HG02610 (cell line): ENCODE results near the gene PCSK7.

ENCODE experiments used
- ATAC-seq: cut with Tn5 transposase; IDR thresholded peaks from one replicate; pipeline ENCODE4 v1.9.1; 2021; ENCODE audit warnings: mild to moderate bottlenecking, moderate library complexity; ENCODE audit not compliant: unreplicated experiment

The PCSK7 gene

DNA sequence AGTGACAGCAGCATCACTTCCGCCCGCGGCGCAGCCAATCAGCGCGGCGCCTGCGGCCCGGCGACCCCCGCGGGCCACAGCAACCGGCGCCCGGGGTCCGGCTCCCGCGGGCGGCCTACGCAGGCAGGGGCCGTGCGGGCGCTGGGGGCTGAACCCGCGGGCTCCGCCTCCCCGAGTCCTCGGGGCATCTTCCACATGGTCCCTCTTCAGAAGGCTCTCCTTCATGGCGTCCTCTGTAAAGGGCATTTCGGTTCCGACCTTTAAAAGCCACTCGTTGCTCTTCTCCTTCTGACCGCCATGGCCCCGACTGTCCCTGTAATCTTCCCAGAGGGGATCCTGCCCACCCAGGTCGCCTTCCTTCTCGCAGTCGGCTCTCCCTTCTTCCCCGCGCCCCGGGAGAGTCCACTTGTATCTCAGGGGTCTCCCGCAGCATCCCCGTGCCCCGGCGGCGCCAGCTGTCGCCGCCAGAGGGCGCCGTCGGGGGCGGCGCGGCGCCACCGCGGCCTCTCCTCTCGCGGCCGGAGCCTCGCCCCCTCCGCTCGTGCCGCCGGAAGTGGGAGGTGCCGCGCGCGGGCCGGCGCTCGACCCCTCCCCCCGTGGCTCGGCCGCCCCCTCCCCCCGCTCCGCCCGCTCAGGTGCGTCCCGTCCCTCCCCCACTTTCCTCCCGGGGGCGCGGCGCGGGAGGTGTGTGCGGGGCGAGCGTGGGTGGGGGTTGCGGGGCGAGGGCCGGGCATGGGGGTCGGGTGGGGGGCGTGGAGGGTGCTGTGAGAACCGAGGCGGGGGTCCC lies 412 bp upstream of the PCSK7 start, which contains the start of gene RNF214:
Gene RNF214 (plus strand): TSS at position 580 of the 787 bp plus-strand sequence. CDS start 1,602 bp downstream, outside the sequence.
- peak; percentile 65 for ATAC-seq

DNA sequence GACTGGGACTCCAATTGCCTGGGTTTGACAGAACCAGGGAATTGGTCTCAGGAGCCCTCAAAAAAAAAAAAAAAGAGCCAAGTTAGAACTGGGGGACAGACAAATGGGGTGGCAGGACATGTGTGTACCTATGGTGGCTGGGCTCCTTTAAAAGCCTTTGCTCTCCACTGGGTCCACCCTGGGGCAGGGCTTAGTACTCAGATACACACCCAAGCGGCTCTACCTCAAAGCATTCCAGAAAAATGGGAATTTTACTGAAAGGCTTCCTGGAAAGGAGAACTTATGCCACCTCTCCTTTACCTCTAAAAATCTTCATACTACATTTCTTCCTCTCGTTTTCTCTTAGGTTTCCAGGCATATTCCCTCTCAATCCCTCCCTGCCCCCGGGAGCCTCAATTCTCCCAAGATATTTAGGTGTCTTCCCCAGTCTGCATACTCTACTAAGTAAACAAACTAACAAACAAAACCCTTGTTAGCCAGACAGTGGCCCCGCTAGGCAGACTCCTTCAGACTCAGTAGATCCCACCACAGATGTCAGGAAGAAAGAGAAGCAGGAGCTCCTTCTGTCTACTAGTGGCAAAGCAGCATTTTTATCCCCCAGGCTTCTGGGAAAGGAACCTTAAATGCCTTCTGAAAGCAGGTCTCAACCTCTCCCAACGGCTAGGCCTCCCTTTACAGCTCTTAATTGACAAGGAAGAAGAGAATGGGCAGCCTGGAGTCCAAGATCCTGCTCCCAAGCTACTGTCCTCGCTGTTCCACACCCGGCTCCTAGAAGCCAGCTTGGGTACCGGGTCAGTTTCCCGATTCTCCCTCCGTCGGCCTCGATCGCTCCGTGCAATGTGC lies 653 bp downstream of the PCSK7 start:
- ATAC-seq, result no peak

DNA sequence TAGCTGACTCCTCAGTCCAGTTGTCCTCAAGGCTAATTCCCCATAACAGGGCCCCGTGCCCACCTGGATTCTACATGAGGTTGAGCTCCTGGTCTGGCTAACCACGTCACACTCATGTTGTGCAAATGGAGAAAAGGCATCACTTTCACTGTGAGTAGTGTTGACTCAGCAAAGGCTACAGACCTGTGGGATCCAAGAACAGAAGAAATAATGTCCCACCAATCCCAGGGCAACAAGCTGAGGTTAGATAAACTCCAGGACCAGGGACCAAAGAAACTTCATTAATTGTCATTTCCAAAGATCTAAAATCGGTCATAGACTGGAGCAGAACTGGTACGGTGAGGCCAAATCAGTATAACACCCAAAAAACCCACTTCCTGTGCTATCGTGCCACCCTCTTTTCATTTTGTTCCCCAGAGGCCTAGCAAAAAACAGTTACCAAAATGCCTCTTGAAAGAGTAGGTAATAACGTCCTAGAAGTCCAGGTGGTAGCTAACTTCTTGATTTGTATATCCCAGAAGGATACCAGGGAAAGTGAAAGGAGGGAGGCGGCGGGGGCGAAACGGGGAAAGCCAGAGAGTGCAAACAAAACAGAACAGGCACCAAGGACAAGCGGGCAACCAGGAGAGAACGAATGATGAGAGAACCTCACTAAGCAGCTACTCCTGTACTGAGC lies 1.4 kb downstream of the PCSK7 start:
- peak; percentile 34 for ATAC-seq

DNA sequence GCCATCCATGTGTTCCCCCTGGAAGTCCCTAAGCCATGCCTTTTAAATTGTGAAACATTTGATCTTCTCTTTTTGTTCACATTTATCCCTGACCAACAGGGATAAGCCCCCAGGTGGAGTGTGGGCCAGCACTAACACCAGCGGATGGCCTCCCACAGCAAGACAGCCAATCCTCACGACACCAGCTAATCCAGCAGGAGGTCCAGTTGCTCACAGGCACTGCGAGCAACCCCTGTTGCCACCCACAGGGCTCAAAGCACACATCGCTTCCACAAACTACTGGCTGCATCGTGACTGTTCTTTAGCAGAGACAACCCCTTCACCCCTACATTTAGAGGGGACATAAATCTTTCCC lies 2.0 kb downstream of the PCSK7 start:
- ATAC-seq, result no peak

DNA sequence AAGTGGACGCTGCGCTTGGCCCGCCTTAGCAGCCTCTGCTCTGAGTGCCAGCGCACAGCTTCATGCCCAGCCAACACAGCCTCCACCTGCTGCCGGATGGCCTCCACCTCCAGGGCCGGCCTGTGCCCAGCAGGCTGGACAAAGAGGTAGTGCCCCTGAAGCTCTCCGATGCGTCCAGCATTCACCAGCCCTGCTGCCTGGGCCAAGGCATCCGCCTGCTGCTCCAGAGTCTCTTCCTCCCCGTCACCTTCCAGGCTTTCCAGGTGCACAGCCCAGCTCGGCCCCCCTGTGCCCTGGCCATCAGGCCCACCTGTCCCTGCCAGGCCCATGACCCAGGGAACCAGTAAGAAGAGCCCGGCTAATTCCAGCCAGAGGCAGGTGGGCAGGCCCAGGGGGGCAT lies 2.5 kb downstream of the PCSK7 start:
- ATAC-seq, result no peak

DNA sequence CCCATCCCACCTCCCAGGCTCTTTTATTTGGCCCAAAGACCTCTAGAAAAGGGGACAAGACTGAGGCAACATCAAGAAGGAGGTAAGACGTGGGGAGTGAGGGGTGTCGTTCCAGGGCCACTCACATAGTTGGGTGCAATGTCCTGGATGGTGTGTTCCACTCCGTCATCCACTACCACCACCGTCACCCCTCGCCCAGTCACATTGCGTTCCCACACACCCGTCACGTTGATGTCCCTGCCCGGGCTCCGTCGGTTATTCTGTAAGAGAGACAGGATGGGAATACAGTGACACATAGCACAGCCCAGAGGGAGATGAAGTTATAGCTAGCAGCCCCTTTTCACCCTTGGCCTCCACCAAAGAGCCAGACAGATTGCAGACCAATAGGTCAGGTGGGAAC lies 3.8 kb downstream of the PCSK7 start:
- ATAC-seq, result no peak

DNA sequence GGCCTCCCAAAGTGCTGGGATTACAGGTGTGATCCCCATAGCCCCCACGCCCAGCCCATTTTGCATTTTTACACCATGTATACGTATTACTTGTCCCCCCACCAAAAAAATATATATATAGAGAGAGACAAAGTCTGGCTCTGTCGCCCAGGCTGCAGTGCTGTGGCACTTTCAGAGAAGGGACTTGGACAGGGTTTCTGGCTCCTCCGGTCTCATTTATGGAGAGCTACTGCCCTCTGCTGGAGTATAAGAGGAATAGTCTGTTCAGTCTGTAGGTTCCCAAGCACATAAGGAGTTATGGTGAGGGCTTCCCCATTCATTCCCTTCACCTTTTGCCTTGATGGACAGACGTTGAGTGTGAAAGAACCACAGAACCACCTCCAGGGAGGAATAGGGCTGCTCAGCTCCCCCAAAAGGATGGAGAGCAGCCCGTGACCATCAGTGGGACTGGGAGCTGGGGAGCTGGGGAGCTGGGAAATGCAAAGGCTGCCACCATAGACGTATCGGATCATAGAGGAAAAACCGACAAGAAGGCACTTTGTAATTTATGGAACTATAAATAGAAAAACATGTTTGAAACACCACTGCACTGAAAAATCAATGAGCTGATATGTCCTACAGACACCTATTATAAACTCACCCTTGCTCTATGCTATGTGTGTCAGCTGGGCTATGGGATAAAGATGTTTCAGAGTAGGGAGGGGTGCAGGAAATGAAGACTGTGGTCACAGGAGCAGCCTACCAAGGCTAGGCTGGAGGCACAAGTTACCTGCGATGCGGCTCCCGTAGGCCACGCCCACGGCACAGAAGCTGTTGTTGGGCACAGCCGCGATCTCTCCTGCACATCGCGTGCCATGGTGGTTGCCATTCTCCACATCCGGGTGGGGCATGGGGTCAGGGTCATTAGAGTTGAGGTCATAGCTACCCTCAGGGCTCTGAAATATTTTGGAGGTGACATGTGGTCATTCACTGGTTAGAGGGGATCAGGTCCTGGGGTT lies 5.2 kb downstream of the PCSK7 start:
- no peak for ATAC-seq

DNA sequence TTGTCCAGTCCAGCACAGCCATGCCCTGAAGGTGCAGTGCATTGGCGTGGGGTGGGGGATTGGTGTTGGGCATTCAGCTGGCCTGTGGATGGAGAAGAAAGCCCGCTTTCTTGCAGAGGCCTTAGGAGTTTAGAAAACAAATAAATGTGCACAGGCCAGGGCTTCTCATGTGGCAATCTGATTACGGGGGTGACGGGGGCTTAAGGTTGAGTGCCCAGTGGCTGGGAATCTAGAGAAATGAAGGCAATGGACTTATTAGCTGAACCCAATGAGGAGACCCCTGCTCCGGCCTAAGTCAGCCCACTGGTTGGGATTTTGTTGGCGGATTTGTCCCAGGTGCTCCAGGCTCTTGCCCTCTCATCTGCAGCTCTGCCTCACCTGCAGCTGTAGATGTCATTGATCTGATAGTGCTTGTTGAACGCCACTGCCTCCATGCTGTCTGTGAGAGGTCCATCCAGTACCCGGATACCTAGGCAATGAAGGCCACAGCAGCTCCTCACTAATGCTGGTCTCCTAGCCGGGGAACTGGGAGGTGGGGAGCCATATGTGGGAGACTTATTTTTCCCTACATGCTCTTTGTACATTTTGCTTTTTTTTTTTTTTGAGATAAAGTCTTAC lies 6.2 kb downstream of the PCSK7 start:
- no peak for ATAC-seq

DNA sequence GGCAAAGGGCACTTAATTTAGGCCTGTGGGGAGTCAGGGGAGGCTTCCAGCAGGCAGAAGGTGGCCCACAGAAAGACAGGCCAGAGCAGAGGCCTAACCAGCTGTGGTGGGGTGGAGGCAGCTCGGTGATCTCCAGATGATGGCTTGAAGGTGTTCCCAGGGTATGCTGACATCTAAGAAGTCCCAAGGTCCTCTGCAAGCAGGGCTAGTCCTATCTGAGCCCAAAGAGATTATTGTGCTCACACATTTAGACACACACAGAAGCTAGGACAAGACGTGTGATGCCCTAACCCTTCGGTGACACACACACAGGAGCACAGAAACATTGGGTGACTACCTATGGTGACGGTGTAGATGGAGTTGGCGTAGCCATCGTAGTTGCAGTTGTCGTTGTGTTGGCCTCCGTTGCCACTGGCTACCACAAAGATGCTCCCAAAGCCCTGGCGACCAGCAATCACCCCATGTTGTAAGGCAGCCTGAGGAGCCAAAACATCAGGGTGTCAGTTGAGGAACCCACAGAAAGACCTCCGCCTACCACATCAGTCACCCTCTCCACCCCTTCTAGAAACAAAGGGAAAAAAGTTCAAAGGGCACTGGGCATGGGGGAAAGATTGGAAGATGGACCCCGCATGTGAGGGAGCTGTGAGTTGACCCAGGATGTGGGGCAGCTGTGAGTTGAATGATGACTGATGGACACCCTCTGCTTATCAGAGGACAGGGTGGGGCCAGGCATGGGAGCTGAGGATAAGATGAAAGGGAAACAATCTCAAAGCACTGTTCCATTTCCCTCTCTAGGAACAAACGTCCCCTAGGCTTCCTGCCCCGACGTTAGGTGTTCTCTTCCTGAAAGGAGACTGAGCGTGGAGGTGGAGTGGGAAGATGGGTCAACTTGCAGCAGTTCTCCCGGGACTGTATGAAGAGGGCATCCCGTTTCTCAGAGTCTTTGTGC lies 7.9 kb downstream of the PCSK7 start:
- ATAC-seq, result no peak

DNA sequence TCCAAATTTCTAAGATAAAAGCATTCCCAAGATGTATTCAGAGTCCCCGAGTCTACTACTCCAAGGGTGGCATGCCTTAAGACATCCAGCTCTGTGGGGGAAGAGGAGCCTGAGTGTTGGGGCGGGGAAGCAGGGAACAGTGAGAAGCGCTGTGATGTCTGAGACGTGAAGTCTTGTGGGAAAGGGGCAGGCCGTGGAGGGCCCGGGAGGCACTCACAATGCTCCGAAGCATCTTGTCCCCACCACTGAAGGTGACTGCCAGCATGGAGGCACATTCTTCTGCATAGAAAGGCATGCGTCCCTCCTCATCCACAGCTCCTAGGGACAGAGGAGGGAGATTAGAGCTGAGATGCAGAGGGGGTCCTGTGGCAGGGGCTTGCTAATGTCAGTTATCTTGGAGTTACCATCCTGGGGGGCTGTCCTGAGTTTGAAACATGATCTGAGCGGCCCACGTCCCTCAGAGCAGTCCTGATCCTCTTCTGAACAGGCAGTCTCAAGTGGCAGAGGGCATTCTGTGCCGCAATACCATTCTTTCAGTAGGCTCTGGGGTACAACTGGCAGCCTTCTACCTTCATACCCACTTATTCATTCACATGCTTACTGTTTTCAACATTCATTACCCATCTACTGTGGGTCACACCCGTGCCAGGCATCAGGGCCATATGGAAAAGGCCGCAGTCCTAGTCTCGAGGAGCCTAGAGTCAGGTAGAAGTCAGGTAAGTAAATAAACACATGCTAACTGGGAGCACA lies 8.7 kb downstream of the PCSK7 start:
- no peak for ATAC-seq

DNA sequence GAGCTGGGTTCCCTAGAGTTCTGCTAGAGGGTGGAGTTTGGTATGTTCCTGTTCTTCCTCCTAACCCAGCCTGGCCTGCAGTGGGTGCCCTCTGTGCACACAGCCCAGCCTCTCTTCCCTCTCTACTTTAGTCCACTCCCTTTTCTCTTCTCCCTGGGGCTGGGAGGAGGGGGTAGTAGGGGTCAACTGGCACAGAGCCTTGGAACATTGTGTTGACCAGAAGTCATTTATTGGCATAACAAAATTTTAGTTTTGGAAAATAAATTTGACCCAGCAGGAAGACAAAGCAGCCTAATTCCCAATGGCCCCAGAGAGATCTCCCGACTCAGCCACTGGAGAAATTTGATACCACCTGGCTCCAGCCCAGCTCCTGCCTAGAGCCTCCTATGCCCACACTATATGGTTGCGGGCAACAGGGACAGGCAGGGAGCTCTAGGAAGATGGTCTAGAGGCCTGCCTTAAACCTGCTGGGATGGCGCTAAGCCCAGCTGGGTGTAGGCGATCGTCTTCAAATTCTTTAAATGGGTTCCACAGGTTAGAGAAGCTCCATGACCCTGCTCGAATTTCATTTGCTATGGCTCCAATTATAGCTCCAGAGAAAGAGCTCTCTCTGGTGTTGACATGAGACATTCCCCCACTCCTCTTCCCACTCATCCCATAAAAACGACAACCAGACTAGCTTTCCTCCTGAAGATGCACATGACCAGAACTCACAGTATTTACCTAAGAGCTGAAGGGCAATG lies 9.9 kb downstream of the PCSK7 start:
- no peak for ATAC-seq

DNA sequence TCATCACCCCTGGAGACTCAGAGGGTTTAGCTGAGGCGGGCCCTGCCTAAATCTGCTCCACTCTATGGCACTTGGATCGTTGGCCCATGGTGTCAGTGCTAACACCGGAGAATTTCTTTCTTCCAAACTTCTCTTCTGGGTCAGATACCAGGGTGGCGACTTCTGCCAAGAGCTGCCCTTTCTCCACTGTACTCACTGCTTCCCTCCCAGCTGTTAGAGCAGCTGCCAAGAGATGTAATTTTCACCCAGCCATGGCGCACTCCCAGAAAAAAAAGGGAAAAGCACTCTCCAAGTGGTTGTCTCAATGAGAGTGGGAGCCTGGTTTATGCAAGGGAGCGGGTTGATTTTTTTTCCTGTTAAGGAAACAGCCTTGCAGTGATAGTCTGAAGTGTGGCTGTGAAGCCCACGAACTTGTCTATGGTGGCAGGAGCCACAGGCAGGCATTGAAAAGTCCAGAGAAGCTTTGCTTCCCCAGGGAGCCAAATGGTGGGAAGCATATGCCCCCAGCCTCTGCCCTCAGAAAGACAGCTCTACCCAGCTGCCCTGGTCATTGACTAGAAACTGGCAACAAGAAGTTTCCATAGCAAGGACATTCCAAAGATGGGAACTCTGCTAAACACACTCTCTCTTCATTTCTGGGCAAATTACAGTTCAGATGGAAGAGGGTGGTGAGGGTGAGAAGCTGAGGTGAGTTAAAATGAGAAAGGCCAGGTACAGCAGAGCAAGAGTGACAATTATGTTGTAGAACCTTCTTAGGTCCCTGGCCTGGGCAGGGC lies 10.7 kb downstream of the PCSK7 start:
- ATAC-seq, result no peak

DNA sequence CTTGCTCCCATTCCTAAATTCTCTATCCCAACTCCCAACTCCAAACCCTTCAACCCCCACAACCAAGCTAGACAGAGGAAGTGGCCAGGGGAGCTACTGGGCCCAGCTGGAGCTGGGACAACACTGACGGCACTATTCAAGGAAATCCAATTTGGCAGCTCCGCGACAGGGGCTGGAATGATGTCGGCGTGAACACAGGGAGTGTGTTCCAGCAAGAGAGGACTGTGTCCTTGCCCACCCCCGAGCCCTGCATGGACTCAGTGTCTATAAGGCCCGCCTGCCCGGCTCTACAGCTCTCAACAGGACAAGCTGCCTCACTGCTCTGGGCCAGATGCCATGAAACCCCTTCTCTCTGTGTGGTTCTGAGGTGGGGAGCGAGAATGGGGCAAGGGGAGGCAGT lies 11.3 kb downstream of the PCSK7 start:
- ATAC-seq, result no peak

DNA sequence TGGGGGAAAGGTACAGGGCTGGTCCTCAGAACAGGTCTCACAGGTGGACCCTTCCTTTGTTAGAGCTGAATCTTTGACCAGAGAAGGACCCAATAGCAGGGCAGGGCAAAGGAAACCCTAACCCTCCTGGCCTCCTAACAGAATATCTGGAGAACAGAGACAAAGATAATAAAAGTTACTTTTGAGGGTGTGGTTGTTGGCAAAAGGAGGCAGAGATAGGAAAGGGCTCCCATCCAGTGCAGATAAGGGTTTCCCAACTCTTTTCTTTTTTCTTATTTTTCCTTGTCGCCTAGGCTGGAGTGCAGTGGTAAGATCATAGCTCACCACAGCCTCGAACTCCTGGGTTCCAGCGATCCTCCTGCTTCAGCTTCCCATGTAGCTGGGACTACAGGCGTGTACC lies 11.9 kb downstream of the PCSK7 start:
- ATAC-seq, result no peak

DNA sequence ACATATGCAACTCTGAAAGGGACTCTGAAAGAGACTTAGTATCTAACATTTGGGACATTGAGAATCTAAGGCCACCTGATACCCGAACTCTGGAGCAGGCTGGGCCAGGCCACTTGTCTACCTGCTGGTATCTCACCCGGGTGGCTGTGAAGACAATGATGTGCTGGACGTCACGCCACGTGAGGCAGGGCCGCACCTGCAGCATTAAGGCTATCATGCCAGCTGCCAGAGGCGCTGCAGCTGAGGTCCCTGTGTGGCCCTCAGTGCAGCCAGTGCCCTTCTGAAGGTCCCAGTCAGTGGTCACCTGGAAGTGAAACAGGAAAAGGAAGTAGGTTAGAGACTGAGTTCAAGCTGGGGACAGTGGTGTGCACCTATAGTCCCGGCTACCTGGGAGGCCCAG lies 12.4 kb downstream of the PCSK7 start:
- no peak for ATAC-seq

DNA sequence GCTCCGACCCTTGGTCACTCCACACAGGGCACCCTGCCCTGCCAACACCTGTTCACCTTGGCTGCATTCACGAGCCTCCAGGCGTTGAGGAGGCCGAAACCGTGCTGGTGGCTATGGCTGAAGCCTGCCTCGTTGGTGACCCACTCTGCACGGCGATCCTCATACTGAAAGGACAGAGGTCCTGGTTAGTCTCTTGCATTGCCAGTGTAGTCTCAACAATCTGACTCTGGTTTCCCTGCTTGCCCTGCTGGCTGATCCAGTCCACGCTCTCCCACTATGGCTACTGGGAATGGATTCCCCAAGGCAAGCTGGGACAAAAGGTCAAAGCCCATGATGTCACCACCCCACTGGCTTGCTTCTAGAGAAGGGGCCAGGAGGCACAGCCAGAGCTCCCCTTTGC lies 12.9 kb downstream of the PCSK7 start:
- no peak for ATAC-seq
